Activated CD4-positive, alpha-beta T cell treated with anti-CD3 and anti-CD28 coated beads for 48 hours (primary cell): Measurements from ENCODE around the gene ESPL1.

Source experiments
- DNase-seq: peaks from one replicate; pipeline ENCODE4 v3.0.0-alpha.2; 2020

The ESPL1 gene

DNA sequence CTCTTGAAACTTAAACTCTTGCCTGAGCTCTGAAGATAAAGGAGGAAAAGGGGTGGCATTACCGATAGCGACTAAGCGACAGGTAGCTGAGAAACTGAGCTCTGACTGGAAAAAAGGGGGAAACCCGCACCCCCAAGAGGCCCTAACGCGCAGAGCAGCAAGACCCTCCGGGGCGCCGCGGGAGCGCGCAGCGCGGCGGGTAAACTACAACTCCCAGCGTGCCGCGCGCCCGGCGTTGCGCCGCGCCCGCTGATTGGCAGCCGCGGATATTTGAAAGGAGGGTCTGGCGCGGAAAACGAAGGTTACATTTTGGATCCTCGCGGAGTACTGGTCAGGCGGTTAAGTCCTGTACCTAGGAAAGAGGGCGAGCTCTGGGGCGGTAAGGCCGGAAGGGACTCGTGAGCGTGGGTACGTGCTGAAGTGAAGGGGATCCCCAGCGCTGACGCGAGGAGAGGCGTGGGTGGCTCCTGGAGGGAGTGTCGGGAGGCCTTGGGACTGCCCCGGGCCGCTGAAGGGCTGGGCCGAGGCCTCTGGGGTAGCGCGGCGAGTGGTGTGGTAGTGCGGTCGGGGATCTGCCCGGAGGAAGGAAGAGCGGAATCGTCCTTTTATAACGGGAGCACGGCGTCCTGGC, at the start of gene ESPL1:
Gene ESPL1, plus strand, starts transcription at position 301 of the 631 bp plus-strand sequence. CDS start 468 bp downstream, outside the sequence.
- peak; percentile 89 for DNase-seq

DNA sequence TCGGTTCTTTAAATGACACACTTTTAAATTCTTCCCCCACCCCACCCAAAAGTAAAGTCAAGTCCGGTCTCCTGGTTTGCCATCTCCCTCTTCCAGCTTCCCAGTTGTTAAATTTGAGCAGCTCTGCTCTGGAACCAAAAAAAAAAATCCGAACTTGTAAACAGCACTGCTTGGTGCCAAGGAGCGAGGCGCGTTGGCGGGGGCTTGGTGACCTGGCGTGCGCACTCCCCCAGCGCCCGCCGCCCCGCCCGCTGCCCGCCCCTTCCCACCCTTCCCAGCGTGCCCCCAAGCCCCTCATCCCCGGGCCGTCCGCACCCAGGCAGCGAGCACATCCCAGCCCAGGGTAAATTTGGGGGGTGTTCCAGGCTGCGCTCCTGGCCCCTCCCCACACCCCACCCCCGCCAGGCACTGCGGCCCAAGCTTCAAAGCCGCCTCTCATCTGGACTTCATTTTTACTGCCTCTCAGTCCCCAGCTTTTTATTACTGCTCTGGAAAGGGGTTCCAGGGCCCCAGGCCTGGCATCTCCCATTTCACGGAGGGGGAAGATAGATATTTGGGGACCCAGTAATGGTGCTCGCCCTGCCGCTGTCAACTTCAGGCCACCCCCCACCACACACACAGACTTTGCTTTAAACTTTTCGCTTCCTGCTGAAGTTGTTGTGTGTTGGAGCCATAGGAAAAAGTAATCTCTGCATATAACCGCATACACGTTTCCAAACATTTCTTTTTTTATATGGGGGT, 49.4 kb upstream of the ESPL1 start:
- peak; percentile 34 for DNase-seq

DNA sequence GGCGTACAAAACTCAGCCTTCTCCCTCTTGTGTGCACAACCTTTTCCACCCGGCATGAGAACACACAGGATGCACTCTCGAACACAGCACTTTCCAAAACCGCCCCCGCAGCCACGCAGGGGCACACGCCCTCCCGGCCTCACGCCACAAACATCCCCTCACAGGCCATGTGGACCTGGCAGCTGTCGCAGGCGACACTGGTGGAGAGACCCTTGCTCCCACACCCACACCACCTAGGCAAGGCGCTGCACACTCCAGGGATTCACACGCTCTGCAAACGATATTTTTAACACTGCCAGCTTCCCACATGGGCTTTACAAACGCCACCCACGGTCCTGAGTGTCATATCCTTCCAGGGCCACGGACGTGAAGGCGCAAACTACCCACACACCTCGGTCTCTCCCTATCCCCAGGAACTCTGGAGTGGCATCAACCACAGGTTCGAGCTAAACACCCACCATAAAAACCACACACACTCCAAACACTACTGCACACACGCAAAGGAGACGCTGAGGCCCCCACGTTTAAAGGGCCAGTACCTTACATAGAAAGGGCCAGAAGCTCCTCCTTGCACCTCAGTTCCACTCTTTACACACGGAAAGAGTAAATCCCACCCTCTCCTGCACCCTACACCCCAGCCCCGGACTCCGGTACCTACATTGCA, 48.7 kb upstream of the ESPL1 start:
- DNase-seq, result peak; percentile 79

DNA sequence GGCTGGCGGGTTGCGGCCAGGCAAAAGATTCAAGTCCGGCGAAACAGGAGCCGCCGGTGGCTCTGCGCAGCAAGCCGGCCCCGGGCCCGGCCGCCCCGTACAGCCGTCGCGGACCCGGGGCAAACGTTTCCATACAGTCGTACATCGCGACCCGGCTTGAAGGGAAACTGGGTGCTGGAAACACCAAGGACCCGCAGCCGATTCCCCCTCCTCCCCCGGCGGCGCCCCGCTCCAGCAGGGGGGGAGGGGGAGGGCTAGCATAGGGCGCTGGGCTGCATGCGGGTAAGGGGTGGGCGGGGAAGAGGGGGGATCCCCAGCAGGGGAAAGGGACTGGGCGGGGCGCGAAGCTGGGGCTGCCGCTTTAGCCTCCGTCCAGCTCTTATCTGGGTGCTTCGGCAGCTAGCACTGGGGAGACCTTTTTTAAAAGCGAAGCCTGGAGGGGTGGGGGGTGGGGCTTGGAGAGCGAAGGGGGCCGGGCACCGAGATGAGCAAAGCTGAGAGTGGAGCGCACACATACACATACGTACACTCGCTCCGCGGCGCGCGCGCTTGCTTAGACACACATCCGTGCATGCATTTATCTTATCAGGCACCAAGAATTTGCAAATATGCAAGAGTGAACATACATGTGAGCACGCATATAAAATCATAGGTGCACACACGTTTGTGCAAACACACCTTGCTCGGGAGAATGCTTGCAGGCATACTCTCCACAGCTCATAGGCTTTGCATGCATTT, 48.0 kb upstream of the ESPL1 start:
- peak; percentile 89 for DNase-seq

DNA sequence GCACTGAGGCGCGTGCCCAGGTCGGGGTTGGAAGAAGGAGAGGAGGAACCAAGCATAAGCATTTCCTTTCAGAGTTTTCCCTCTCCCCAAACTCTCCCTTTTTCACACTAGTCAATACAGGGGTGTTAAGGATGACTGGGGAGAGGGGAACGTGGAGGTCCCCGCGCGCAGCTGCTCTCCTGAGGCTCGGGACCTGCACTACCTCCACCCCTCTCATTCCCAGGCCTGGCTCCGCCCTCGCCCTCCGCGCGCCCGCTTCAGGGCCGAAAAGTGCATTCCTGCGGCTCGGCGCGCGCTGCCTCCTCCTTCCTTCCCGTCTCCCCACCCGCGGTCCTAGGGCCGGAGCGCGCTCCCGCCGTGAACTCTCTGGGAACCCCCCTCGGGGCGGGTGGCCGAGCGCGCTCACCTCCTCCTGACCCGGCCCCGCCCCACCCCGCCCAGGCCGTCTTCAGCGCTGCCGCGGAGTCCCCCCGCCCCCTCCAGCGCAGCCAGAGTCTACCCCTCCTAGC, 47.4 kb upstream of the ESPL1 start:
- DNase-seq, result peak; percentile 88

DNA sequence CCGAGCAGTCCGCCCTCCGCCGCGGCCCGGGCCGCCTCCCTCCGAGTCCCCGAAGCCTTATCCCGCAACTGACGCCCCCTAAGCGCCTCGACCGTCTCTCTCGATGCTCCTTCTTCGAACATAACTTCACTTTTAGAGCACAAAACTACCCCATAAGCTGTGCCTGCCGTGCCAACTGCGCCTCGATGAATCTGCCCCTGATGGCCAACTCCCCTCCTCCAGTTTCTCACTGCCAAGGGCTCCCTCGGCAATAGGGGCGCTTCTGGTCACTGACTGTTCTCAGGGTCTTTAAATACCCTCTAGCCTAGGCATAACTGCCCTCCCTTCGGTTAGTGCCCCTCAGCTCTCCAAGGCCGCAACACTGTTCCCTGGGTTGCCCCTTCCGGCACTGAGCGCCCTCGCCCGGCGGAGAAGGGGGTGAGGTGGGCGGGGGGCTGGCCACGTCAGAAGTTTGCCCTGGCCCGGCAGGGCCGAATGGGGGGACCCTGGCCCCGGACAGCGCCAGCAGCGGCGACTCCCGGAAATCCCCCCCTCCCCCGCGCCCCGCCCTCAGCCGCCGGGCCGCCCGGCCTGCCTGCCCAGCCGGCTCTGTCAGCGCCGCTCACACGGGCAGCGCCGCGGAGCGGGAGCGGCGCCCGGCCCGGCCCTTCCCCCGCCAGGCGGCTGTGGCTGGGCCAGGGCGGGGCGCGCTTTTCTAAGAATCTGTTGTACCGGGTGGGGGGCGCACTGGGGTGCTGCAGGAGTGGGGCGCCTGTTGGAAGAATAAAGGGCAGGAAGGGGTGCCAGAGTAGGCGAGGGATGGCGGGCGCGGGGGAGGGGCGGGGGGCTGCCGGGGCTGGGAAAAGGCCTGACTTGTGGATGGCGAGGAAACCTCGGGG, 46.7 kb upstream of the ESPL1 start:
- peak; percentile 48 for DNase-seq

DNA sequence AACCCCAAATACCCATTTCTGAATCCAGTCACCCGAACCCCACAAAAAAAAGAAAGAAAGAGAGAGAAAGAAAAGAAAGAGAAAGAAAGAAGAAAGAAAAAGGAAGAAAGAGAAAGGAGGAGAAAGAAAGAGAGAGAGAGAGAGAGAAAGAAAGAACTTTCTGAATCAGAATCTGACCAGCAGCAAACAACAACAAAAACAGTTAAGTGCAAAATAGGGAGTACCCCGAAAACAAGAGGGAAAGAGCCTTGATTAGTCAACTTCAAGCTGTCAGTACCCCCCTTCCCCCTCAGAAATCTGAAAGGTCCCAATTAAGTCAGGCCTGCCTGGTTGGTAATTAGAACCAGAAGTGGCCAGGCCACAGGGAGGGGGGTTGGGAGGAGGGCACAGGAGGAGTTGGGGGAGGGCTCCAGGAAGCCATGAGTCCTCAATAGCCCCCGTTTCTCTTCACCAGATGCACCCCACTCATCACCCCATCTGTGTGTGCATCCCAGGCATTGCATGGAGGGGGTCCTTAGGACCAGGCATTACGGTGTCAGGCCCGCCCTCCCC, 45.9 kb upstream of the ESPL1 start:
- no peak for DNase-seq

DNA sequence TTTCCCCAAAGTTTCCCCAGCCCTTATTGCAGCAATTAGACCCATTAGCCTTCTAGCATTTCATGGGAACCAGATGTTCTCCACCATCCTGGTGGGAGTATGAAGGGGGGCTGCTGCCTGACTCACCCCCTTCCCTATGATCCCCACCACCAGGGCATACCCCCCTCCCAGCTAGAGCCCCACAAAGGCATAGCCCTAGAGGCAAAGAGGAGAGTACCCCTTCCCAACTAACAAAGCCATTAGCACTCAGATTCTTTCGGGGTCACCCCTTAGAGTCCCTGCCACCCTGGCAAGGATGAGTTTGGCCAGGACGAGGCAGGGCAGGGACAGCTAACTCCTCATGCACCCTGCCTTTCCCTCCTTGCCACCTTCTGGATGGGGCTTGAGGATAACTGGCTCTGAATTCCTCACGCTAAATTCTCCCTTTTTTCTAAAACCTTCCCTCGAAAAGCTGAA, 45.3 kb upstream of the ESPL1 start:
- no peak for DNase-seq

DNA sequence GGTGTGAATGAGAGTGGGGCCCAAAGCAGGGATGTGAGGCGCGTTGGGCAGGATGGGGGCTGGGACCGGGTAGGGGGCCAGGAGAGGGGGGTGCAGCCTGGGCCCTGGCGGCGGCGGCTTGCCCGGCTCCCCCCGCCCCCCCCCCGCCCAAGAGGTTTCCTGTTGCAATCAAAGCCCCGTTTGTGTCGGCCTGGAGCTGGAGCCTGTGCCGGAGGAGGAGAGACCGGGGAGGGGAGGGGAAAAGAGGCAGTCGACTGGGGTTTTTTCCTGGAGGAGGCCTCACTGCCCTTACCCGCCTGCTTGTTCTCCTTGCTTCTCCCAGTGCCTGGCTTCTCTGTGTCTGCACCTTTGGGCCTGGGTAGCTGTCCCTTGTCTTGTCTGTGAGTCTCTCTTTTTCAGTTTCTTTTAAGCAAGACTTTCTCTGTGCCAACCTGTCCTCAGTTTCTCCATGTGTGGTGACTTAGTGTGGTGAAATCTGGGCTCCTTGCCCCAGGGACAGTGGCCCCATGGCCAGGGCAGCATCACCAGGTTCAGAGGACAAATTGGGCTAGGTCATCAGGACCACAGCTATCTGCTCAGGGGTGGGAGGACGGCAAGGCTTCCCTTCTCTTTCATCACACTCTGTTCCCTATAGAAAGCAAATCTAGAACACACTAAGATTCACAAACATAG, 44.6 kb upstream of the ESPL1 start:
- no peak for DNase-seq

DNA sequence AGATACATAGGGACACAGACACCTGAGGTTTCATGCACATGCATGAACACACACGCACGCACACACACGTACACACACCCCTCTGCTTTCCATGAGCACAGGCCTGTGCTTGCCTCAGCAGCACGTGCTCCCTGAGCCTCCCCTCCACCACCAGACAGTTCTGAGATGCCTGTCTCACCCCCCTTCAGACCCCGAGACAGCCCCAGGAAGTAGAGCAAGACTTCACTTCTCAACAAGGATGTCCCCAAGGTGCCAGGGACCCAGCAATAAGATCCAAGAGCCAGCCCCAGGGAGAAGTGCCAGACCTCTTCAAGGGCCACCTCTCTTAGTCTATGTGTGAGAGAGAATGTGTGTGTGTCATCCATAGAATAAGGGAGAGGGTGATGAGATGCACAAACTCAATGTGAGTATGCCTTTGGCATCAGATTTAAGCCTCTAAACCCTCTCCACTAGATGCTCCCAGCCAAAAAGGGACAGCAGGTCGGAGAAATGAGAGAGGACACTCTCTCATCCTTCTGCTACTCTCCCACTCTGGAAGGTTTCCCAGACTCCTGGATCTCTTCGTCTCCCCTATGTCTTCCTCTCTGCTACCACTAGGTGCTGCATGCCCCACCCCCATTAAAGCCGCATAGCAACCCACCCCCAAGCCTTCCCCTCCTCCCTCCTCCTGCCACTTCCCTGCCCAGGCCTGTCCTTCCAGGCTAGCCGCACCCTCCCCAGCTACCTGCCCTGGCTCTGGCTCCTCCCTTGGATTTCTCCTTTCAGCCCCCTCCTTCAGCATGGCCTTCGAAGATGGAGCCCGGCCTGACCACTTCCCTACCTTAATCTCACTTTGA, 43.8 kb upstream of the ESPL1 start:
- no peak for DNase-seq

DNA sequence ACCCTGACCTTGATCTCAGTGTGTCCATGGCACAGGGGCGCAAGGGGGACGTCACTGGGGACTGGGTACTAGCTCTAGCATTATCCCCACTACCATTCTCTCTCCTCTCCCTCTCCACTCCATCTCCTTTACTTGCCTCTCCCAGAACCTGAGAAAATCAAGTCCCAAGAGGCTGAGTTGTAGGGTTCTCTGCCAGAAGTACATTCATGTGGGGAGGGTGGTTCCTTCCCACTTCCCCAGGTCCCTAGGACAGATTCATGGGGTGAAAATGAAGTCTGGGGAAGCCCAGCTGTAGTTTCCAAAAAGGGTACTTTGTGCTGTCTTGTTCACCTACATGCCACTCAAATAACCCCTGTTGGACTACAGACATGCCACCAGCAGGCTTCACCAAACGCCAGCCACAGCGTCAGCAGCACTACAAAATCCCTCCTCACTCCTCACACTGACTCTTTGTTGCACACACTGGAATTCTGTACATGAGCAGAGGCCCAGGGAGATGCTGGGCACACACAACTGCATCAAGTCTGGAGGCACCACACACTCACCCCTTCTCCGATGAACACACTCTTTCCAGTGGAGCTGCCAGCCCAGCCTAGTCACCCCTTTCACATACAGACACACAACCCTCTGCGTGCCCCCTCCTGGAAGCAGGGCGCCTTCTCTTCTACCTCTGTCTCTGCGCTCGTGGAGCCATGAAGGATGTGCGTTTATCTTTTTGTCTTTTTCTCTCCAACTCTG, 43.0 kb upstream of the ESPL1 start:
- no peak for DNase-seq

DNA sequence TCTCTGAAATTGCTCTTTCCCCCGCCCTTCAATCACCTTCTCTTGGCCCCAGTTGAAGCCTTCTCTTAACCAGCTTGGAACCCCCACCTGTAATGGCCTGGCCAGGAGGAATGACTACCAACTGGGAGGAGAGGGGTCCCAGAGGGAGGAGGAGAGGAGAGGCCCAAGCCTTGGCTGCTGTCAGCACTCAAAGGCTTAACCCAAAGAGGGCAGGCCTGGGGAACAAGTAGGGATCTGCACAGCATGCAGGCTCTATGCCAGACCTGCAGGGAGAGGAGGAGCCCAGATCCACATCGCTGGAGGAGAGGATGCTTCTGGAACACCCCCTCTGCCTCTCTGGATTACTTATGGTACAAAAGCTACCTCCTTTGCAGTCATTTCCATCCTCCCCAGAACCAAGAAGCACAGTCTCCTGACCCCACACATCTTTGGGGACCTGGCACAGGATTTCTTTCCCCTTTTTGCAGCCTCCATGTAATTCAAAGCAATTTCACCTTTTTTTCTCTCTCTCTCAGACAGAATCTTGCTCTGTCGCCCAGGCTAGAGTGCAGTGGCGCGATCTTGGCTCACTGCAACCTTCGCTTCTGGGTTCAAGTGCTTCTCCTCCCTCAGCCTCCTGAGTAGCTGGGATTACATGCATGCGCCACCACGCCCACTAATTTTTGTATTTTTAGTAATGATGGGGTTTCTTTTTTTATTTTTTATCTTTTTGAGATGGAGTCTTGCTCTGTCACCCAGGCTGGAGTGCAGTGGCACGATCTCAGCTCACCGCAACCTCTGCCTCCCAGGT, 42.3 kb upstream of the ESPL1 start:
- no peak for DNase-seq

DNA sequence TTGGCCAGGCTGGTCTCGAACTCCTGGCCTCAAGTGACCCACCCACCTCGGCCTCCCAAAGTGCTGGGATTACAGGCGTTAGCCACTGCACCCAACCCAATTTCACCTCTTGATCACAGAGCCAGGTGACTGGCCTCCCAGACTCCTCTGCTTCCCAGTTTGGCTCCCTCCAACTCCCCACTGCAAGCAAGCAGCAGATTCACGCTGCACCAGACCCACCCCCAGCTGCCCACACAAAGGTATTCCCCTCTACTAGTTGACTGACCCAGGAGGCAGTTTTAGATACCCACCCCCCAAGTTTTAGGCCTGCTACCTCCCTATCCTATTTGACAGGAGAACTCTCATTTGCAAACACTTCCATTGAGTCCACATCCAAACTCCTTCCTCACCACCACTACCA, 41.3 kb upstream of the ESPL1 start:
- no peak for DNase-seq

DNA sequence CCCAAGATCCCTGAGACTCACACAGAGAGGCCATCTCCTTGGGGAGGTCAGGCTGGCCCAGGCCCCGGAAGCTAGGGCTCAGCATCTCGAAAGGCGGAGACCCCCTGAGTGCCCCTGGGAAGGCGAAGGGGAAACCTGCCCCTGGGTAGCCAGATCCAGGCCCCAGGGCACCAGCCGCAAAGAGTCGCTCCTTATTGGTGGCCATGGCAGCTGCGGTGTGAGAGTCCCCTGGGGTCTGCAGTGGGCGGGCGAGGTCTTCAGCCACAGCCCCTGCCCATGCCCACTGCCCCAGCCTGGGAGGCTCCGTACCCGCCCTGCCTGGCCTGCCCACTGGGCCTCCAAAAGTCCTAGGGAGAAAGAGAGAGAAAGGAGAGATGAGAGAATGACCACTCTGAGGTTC, 40.8 kb upstream of the ESPL1 start:
- DNase-seq, result no peak

DNA sequence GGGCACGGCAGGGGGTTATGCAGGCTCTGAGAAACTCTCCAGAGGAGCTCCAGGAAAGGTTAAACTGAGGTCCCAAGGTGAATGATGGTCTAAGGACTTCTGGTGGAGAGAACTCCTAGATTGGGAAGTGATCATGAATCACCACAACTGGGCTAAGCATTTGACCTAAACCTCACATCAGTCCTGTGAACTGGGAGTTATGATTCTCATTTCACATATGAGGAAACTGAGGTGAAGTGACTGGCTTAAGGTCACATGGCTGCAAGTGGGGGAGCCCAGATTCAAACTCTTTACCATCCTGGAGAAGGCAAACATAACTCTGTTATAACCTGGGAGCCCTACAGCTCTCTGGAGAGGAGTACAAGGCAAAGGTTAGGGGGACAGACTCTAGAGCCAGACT, 40.3 kb upstream of the ESPL1 start:
- no peak for DNase-seq

DNA sequence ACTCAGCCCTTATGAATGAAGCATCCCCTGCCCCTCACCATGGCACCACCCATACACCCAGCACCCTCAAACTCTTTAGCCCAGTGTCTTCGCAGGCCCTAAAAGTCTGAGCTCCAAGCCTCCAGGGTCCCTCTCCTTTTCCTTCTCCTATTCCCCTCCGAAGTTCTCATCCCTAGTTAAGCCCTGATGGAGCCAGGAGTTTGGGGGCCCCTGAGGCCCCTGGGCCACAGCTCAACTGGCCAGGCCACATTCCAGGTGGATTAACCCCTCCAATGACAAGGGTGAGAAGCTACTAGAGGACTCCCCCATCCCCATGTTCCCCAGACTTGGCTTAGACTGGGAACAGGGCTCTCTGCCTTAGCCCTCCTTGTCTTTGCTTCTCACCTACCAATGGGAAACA, 38.6 kb upstream of the ESPL1 start:
- DNase-seq, result no peak

DNA sequence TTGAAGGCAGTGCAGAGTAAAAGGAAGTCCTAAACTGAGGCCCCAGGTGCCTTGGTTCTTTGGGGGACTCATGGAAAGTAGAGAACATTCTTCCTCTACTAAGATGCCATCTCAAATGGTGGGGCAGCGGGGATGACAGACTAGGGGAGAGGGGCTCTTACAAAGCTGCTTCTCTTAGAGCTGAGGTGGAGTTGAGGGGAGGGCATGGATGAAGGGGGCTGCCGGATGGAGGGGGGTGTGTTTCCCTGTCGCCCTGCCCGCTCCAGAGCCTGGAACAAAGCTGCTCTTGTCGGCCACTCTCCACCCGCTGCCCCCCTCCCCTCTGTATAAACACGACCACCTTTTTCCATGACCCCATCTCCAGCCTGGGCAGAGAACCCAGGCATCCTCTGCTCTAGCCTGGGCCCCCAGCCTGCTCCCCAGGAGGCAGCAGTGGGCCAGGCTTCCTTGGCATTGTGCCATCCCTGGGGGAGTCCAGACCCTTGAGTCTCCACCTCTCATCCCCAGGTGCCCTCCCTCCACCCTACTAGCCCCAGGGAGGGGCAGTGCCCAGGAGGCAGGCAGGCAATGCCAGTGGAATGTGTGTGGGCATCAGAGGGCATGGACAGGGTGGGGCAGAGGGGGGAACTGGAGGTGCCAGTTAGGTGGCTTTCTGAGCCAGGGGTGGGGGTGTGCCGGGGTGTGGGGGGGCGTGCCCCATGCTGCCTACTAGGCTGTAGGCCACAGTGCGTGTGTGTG, 37.8 kb upstream of the ESPL1 start:
- DNase-seq, result no peak

DNA sequence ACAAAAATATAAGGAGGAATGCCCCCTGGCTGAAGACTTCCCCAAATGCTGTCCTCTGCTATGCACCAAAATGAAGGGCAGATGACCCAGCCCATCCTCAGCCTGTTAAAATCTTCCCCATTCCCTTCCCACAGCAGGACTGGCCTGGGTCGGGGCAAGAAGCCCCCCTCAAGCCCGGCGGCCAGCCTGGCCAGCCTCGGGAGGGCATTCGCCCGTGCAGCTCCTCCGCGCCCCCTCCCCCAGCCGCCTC, 36.5 kb upstream of the ESPL1 start:
- DNase-seq, result no peak
